B cell (primary cell): ENCODE data around the gene ATG4B. TPM values are rescaled to one million over a fixed set of nuclear protein-coding genes. Genes with fewer than 3 reads are reported as not detected.

Source experiments
- ATAC-seq: fragments of 200-7000 bp; cut with Tn5 transposase; one replicate; pipeline ENCODE4 v1.10.0; 2021; ENCODE audit warnings: low read depth, mild to moderate bottlenecking, moderate number of reproducible peaks, moderate library complexity
- CTCF ChIA-PET: fragments of 350-600 bp; sonication (Branson Sonifier 250); formaldehyde crosslinking; loops from one replicate; lab custom pipeline; 2021; ENCODE audit warnings: antibody characterized with exemption, inconsistent platforms; lab: Charles Lee
- POLR2A ChIA-PET: fragments of 350-600 bp; sonication (Branson Sonifier 250); formaldehyde crosslinking; loops from one replicate; lab custom pipeline; 2021; ENCODE audit warnings: antibody characterized with exemption; lab: Charles Lee
- DNase-seq: peaks from one replicate; pipeline ENCODE4 v3.0.0; 2013
- H2AFZ ChIP-seq: 2 replicates; pipeline ENCODE4 v1.6.1; 2012; ENCODE audit warnings: mild to moderate bottlenecking, low read depth, low read length; ENCODE audit not compliant: insufficient read depth, poor library complexity, severe bottlenecking
- H3K27ac ChIP-seq, 2 donors: 1 replicate in 1 of 2; 2 replicates in 1 of 2; pipeline ENCODE4 v1.5.1; 2012 to 2013; ENCODE audit warnings: low read length in 2 of 2, mild to moderate bottlenecking in 2 of 2, moderate library complexity in 1 of 2
- H3K27me3 ChIP-seq, 4 experiments: fragments of 200-600 bp in 1 of 4; sonication (generic) in 1 of 4; replicated peaks in 1 of 4; 1 replicate in 2 of 4; 2 replicates in 2 of 4; pipeline versions ENCODE4 v1.6.1 to v1.7.0; 2013 to 2016; ENCODE audit warnings: low read length in 3 of 4, mild to moderate bottlenecking in 2 of 4, mixed read lengths in 1 of 4, moderate library complexity in 1 of 4; ENCODE audit not compliant: insufficient read depth in 4 of 4, control insufficient read depth in 3 of 4; ENCODE audit errors: control extremely low read depth in 1 of 4
- H3K36me3 ChIP-seq, 2 experiments: replicated peaks in 1 of 2; 1 replicate in 1 of 2; 2 replicates in 1 of 2; pipeline versions ENCODE4 v1.6.1 to v1.7.1; 2013; ENCODE audit warnings: low read length in 1 of 2; ENCODE audit not compliant: insufficient read depth in 2 of 2, control insufficient read depth in 1 of 2; ENCODE audit errors: control extremely low read depth in 1 of 2, extremely low read depth in 1 of 2
- H3K4me1 ChIP-seq, 2 donors: fragments of 200-600 bp in 1 of 2; sonication (generic) in 1 of 2; 1 replicate in 1 of 2; 2 replicates in 1 of 2; pipeline versions ENCODE4 v1.5.1 to v1.6.1; 2013 to 2017; ENCODE audit warnings: low read length in 2 of 2; ENCODE audit not compliant: control insufficient read depth in 2 of 2, insufficient read depth in 2 of 2
- H3K4me2 ChIP-seq: replicated peaks from 2 replicates; pipeline ENCODE3; 2012; ENCODE audit warnings: mild to moderate bottlenecking, low read depth, low read length; ENCODE audit not compliant: poor library complexity, severe bottlenecking
- H3K4me3 ChIP-seq, 5 experiments: fragments of 200-600 bp in 1 of 5; sonication (generic) in 1 of 5; 1 replicate in 3 of 5; 2 replicates in 2 of 5; pipeline versions ENCODE4 v1.5.1 to v1.7.0; 2011 to 2016; ENCODE audit warnings: low read length in 4 of 5, mild to moderate bottlenecking in 4 of 5, low read depth in 2 of 5, control low read depth in 1 of 5, moderate library complexity in 1 of 5; ENCODE audit not compliant: insufficient read depth in 1 of 5; ENCODE audit errors: control extremely low read depth in 1 of 5, extremely low read depth in 1 of 5
- H3K79me2 ChIP-seq: fragments of 200-600 bp; sonication (generic); one replicate; pipeline ENCODE4 v1.6.0; 2016; ENCODE audit warnings: low read length; ENCODE audit not compliant: control insufficient read depth, insufficient read depth
- H3K9ac ChIP-seq: fragments of 200-600 bp; sonication (generic); 2 replicates; pipeline ENCODE4 v1.6.1; 2017; ENCODE audit warnings: mild to moderate bottlenecking, low read length, moderate library complexity
- H3K9me3 ChIP-seq, 3 donors: one replicate each; pipeline versions ENCODE4 v1.6.1 to v1.7.1; 2013; ENCODE audit warnings: low read length in 2 of 3; ENCODE audit not compliant: control insufficient read depth in 2 of 3, insufficient read depth in 1 of 3; ENCODE audit errors: control extremely low read depth in 1 of 3
- H4K20me1 ChIP-seq: 2 replicates; pipeline ENCODE4 v1.6.0; 2012; ENCODE audit warnings: mild to moderate bottlenecking, low read length; ENCODE audit not compliant: insufficient read depth, control insufficient read depth, poor library complexity, severe bottlenecking
- H3K27ac Mint-ChIP-seq: one replicate; pipeline ENCODE4 v1.8.0; 2021; ENCODE audit warnings: mixed read lengths
- H3K27me3 Mint-ChIP-seq: one replicate; pipeline ENCODE4 v1.8.0; 2021; ENCODE audit warnings: mixed read lengths
- H3K4me1 Mint-ChIP-seq: one replicate; pipeline ENCODE4 v1.8.0; 2021; ENCODE audit warnings: mixed read lengths
- H3K4me3 Mint-ChIP-seq: one replicate; pipeline ENCODE4 v1.8.0; 2021; ENCODE audit warnings: mixed read lengths
- H3K9me3 Mint-ChIP-seq: one replicate; pipeline ENCODE4 v1.8.0; 2022; ENCODE audit warnings: mixed read lengths; ENCODE audit not compliant: insufficient read depth
- CTCF ChIP-seq: fragments of 200-600 bp; IDR thresholded peaks from one replicate; pipeline ENCODE4 v1.8.0; 2022; ENCODE audit warnings: antibody characterized with exemption, mild to moderate bottlenecking
- EZH2 ChIP-seq: IDR thresholded peaks from 2 replicates; pipeline ENCODE4 v1.6.1; 2012; ENCODE audit warnings: borderline replicate concordance, low read depth, mild to moderate bottlenecking, moderate library complexity, low read length; ENCODE audit not compliant: insufficient read depth, poor library complexity, severe bottlenecking
- WGBS: methylation state at CpG from one replicate; pipeline ENCODE4 v1.1.5; 2013; ENCODE audit warnings: missing lambda C conversion rate; ENCODE audit not compliant: insufficient coverage; 5-methylcytosine and 5-hydroxymethylcytosine counted together
- intact Hi-C: fragments of 100-400 bp; cut with micrococcal nuclease; formaldehyde crosslinking; loops from one replicate; pipeline ENCODE4 v1.10.0; 2022
- polyA plus RNA-seq: library from polyadenylated mRNA; depleted of rRNA; stranded (reverse); fragments of >200 nt; gene quantifications from 2 replicates; pipeline ENCODE4 v1.2.3, GENCODE V29; 2012
- total RNA-seq, 2 donors: library from RNA; stranded (reverse); fragments of 120-200 nt in 1 of 2; gene quantifications; 1 replicate in 1 of 2; 2 replicates in 1 of 2; pipeline versions ENCODE4 v1.2.3 to v1.2.4, GENCODE V29; 2013 to 2022

ATG4B gene
- total and polyA plus RNA-seq, 2 donors (not counting 1 experiment from before 2014, with no cell fraction given), result 130 TPM

- CTCF ChIA-PET, result no interaction called here
Observed at GRCh38 chr2:241592126-241592845, 45.2 kb upstream of the ATG4B start.

More at GRCh38 chr2:241592126-241592845, 45.2 kb upstream of the ATG4B start:
- H3K9ac ChIP-seq, result no peak overlapping the region
- ATAC-seq (no peak), DNase-seq (no peak)
- intact Hi-C loops, result no loop called here
- no peaks in the 10 kb centered on the region for H3K4me1 Mint-ChIP-seq
- no peak overlapping the region for H3K4me3 Mint-ChIP-seq
- H3K9me3 Mint-ChIP-seq, result peaks cover 2% of the 10 kb centered on the region
- H3K27me3 ChIP-seq, result no peaks in the 10 kb centered on the region
- POLR2A ChIA-PET, result no interaction called here
- TF ChIP-seq CTCF, result no peak
- no peak for TF ChIP-seq EZH2
- no peaks in the 10 kb centered on the region for H3K79me2 ChIP-seq
- H3K36me3 ChIP-seq, result peaks cover 0 to 10% of the 10 kb centered on the region in 2 experiments
- no peaks in the 10 kb centered on the region for H4K20me1 ChIP-seq
- peaks cover 3 to 8% (median 5%) of the 10 kb centered on the region in 3 donors for H3K9me3 ChIP-seq
- no peaks in the 10 kb centered on the region for H3K4me1 ChIP-seq
- H3K27me3 Mint-ChIP-seq, result no peaks in the 10 kb centered on the region
- no peak overlapping the region for H2AFZ ChIP-seq
- no peak overlapping the region for H3K4me3 ChIP-seq
- no peak overlapping the region for H3K27ac Mint-ChIP-seq
- H3K4me2 ChIP-seq, result no peak overlapping the region
- no peak overlapping the region for H3K27ac ChIP-seq
- WGBS, result 96% methylated on average over 16 of the region's 18 CpGs
